RWPE1 (cell line): ENCODE data around the gene MMAB.
A peak's percentile ranks its signal among the peaks of the same experiment; 100 is the strongest.

ENCODE experiments used
- CTCF ChIA-PET: fragments of 350-600 bp; sonication (Branson Sonifier 250); formaldehyde crosslinking; extraction: SDS; loops from one replicate; lab custom pipeline; 2021; lab: Yijun Ruan, JAX
- POLR2A ChIA-PET: fragments of 400-600 bp; formaldehyde crosslinking; extraction: SDS; loops from one replicate; lab custom pipeline; 2020; ENCODE audit warnings: antibody characterized with exemption; ENCODE audit not compliant: low non-redundant PET; lab: Yijun Ruan, JAX
- DNase-seq: peaks from one replicate; pipeline ENCODE4 v3.0.0; 2012; ENCODE audit warnings: low spot score
- H3K27ac ChIP-seq: fragments of 450-650 bp; 2 replicates; pipeline ENCODE4 v1.5.1; 2017
- TF ChIP-seq, protein P1 (sequence below): fragments of 450-650 bp; conservative IDR thresholded peaks from 2 replicates; pipeline ENCODE4 v1.5.1; 2017; ENCODE audit warnings: low read depth, mild to moderate bottlenecking

The MMAB gene

GRCh38 chr12:109537136-109537535, 36.2 kb downstream of the MMAB start:
- POLR2A ChIA-PET, result no interaction called here
- CTCF ChIA-PET, result interaction anchor here (0.9 kb wide), 1 partner anchor 109 kb away, joined by 6 read pairs; no protein-coding TSS in a partner anchor
- H3K27ac ChIP-seq, result no peak overlapping the region
- TF ChIP-seq, protein P1, sequence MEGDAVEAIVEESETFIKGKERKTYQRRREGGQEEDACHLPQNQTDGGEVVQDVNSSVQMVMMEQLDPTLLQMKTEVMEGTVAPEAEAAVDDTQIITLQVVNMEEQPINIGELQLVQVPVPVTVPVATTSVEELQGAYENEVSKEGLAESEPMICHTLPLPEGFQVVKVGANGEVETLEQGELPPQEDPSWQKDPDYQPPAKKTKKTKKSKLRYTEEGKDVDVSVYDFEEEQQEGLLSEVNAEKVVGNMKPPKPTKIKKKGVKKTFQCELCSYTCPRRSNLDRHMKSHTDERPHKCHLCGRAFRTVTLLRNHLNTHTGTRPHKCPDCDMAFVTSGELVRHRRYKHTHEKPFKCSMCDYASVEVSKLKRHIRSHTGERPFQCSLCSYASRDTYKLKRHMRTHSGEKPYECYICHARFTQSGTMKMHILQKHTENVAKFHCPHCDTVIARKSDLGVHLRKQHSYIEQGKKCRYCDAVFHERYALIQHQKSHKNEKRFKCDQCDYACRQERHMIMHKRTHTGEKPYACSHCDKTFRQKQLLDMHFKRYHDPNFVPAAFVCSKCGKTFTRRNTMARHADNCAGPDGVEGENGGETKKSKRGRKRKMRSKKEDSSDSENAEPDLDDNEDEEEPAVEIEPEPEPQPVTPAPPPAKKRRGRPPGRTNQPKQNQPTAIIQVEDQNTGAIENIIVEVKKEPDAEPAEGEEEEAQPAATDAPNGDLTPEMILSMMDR, result no peak
- DNase-seq, result no peak

DNA sequence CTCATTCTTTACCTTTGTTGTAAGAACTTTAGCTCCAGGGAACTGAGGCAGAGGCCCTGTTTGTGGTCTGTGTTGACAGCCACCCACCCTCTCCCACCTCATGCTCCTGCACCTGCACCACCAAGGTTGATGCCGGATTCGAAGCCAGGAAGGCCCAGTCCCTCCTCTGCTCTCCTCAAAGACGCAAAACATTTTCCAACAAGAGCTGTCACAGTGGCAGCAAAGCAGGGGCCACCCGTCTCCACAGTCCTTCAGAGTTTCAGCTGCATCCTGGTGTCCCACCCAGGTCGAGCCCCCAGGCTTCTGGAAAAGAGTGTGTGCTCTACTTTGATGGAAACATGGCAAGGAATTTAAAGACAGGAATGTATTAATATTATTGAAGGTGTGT, 37.4 kb downstream of the MMAB start:
- ChIA-PET CTCF (interaction anchor here (0.6 kb wide), 1 partner anchor 108 kb away, joined by 5 read pairs; no protein-coding TSS in a partner anchor), POLR2A (no interaction called here)
- DNase-seq, result no peak
- H3K27ac ChIP-seq, result no peak overlapping the region
- TF ChIP-seq, protein P1, result no peak

- no peak for DNase-seq
- TF ChIP-seq, protein P1, result no peak
- H3K27ac ChIP-seq, result no peak overlapping the region
- POLR2A ChIA-PET, result no interaction called here
- CTCF ChIA-PET, result no interaction called here
These were observed 38.0 kb downstream of the MMAB start for GRCh38 chr12:109535231-109535862.

DNA sequence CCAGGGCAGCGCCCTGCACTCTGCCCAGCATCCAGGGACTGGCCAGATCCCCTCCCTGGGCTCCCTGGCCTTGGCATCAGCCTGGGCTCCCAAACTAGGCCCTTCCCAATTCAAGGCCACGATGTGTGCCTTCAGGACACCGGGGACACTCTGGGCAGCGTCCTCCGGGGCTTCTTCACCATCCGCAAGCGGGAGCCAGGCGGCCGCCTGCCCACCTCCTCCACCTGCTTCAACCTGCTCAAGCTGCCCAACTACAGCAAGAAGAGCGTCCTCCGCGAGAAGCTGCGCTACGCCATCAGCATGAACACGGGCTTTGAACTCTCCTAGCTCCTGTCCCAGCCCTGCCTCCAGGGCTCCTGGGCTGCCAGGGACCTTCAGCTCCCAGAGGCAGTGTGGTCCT, 38.8 kb downstream of the MMAB start:
- ChIA-PET POLR2A (no interaction called here), CTCF (interaction anchor here (0.6 kb wide), 1 partner anchor 319 kb away, joined by 3 read pairs; no protein-coding TSS in a partner anchor)
- TF ChIP-seq, protein P1, result no peak
- peak overlapping the region; percentile 11; the same call in 1 of the 2 replicates for H3K27ac ChIP-seq
- DNase-seq, result no peak

DNA sequence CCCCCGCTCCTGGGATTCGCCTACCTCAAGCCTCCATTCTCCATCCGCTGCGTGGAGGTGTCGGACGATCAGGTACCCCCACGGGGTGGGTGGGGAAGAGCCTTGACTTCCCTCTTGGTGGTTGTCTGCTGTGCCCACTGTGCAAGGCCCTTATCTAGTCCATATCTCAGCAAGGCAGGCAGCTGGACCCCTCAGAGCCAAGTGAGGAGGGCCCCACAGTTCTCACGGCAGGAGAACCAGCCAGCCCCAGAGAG, 39.9 kb downstream of the MMAB start:
- no peak for DNase-seq
- peak overlapping the region; percentile 11; the same call in 1 of the 2 replicates for H3K27ac ChIP-seq
- ChIA-PET POLR2A (no interaction called here), CTCF (no interaction called here)
- TF ChIP-seq, protein P1, result no peak

GRCh38 chr12:109532721-109533486, 40.4 kb downstream of the MMAB start:
- no peak overlapping the region for H3K27ac ChIP-seq
- DNase-seq, result no peak
- CTCF ChIA-PET, result no interaction called here
- TF ChIP-seq, protein P1, result no peak
- POLR2A ChIA-PET, result no interaction called here
